Measurements from ENCODE around the gene ALK.

DNA sequence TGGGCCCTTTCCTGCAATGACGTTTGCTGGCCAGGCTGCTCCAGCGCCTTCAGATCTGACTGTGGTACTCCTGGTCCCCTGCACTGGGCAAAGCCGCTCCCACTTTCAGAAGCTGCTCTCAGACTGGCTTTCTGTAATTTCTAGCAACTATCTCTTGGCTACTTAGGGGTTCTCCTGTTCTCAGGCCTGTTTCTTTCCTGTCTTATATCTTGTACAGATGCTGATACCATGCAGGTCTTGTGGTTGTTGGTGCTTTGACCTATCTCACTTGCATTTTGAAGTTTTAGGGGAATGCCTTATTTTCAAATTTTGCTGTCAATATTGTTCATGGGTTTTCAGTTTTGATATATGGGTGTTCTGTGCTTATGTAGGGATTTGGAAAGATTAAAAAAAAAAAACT is 660.4 kb downstream of the ALK start:
- TF ChIP-seq, protein P1, sequence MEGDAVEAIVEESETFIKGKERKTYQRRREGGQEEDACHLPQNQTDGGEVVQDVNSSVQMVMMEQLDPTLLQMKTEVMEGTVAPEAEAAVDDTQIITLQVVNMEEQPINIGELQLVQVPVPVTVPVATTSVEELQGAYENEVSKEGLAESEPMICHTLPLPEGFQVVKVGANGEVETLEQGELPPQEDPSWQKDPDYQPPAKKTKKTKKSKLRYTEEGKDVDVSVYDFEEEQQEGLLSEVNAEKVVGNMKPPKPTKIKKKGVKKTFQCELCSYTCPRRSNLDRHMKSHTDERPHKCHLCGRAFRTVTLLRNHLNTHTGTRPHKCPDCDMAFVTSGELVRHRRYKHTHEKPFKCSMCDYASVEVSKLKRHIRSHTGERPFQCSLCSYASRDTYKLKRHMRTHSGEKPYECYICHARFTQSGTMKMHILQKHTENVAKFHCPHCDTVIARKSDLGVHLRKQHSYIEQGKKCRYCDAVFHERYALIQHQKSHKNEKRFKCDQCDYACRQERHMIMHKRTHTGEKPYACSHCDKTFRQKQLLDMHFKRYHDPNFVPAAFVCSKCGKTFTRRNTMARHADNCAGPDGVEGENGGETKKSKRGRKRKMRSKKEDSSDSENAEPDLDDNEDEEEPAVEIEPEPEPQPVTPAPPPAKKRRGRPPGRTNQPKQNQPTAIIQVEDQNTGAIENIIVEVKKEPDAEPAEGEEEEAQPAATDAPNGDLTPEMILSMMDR (IDR thresholded peaks at IDR 0.05), result no peak
- TF ChIP-seq YY1 (IDR thresholded peaks at IDR 0.05; ENCODE audit: low read depth) (no peak), GABPA (IDR thresholded peaks at IDR 0.05; ENCODE audit: low read depth) (no peak), ELF1 (IDR thresholded peaks at IDR 0.05) (no peak), EP300 (IDR thresholded peaks at IDR 0.05; ENCODE audit: borderline replicate concordance in 1 of 2, low read depth in 1 of 2, low read length in 1 of 2) (no peak), POLR2AphosphoS5 (IDR thresholded peaks at IDR 0.05; ENCODE audit: low read depth, low read length) (no peak), SIN3A (IDR thresholded peaks at IDR 0.05; ENCODE audit: borderline replicate concordance, low read depth, low read length) (no peak), RXRA (IDR thresholded peaks at IDR 0.05; ENCODE audit: borderline replicate concordance, low read depth) (no peak), EZH2phosphoT487 (IDR thresholded peaks at IDR 0.05; ENCODE audit: borderline replicate concordance, low read depth) (no peak), FOXM1 (IDR thresholded peaks at IDR 0.05; ENCODE audit: low read depth) (no peak)
- TF ChIP-seq, protein P2, sequence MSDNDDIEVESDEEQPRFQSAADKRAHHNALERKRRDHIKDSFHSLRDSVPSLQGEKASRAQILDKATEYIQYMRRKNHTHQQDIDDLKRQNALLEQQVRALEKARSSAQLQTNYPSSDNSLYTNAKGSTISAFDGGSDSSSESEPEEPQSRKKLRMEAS (IDR thresholded peaks at IDR 0.05; ENCODE audit: low read depth), result no peak
- TF ChIP-seq, protein P3, sequence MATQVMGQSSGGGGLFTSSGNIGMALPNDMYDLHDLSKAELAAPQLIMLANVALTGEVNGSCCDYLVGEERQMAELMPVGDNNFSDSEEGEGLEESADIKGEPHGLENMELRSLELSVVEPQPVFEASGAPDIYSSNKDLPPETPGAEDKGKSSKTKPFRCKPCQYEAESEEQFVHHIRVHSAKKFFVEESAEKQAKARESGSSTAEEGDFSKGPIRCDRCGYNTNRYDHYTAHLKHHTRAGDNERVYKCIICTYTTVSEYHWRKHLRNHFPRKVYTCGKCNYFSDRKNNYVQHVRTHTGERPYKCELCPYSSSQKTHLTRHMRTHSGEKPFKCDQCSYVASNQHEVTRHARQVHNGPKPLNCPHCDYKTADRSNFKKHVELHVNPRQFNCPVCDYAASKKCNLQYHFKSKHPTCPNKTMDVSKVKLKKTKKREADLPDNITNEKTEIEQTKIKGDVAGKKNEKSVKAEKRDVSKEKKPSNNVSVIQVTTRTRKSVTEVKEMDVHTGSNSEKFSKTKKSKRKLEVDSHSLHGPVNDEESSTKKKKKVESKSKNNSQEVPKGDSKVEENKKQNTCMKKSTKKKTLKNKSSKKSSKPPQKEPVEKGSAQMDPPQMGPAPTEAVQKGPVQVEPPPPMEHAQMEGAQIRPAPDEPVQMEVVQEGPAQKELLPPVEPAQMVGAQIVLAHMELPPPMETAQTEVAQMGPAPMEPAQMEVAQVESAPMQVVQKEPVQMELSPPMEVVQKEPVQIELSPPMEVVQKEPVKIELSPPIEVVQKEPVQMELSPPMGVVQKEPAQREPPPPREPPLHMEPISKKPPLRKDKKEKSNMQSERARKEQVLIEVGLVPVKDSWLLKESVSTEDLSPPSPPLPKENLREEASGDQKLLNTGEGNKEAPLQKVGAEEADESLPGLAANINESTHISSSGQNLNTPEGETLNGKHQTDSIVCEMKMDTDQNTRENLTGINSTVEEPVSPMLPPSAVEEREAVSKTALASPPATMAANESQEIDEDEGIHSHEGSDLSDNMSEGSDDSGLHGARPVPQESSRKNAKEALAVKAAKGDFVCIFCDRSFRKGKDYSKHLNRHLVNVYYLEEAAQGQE (IDR thresholded peaks at IDR 0.05; ENCODE audit: low read depth, low read length), result no peak
